Measurements from ENCODE around the gene NECAB2. TPM values are rescaled to one million over a fixed set of nuclear protein-coding genes. Genes with fewer than 3 reads are reported as not detected.

The NECAB2 gene
- total RNA-seq, 1 donor from 2014 or later, result 0.40 TPM

GRCh38 chr16:84052071-84052622 is 84.1 kb downstream of the NECAB2 start:
- Mint-ChIP-seq H3K27ac (ENCODE audit: unreplicated experiment) (no peak overlapping the region), H3K4me3 (ENCODE audit: unreplicated experiment) (no peak overlapping the region), H3K36me3 (ENCODE audit: low read depth) (peaks cover 24% of the 10 kb centered on the region), H3K9me3 (ENCODE audit: low read depth) (no peaks in the 10 kb centered on the region), H3K4me1 (ENCODE audit: low read depth) (no peaks in the 10 kb centered on the region), H3K27me3 (ENCODE audit: low read depth) (no peaks in the 10 kb centered on the region)
- TF ChIP-seq CTCF (IDR thresholded peaks at IDR 0.05), result no peak
- DNase-seq (ENCODE audit: low spot score), result peak; percentile 82

Other genes with a start within 250 kb of the NECAB2 start
- gene HSBP1, start 160.3 kb upstream of the NECAB2 start, total RNA-seq, result 88.4 to 106 TPM (median 88.8 TPM) in 3 replicates
- gene MLYCD, start 69.1 kb upstream of the NECAB2 start, total RNA-seq, result 2.9 to 4.4 TPM (median 3.1 TPM) in 3 replicates
- gene OSGIN1, start 15.0 kb upstream of the NECAB2 start, total RNA-seq, result 1.3 to 2.8 TPM (median 2.5 TPM) in 3 replicates
- gene SLC38A8, start 74.6 kb downstream of the NECAB2 start, total RNA-seq, result not detected in 3 replicates
- gene MBTPS1, start 148.7 kb downstream of the NECAB2 start, total RNA-seq, result 83.7 to 105 TPM (median 88.7 TPM) in 3 replicates
- 15.2 to 25.5 TPM (median 20.8 TPM) in 3 replicates for gene HSDL1, start 176.9 kb downstream of the NECAB2 start, total RNA-seq
- not detected in 3 replicates for gene DNAAF1, start 177.1 kb downstream of the NECAB2 start, total RNA-seq
- gene TAF1C, start 218.8 kb downstream of the NECAB2 start, total RNA-seq, result 22.2 to 33.9 TPM (median 26.9 TPM) in 3 replicates
- gene ADAD2, start 222.9 kb downstream of the NECAB2 start, total RNA-seq, result not detected in 3 replicates

Data from chondrocyte (in vitro differentiated cells).